ENCODE measurements around the gene LRCOL1.

Gene LRCOL1

GRCh38 chr12:132568826-132569480, 41.4 kb downstream of the LRCOL1 start:
- H3K36me3 ChIP-seq (ENCODE audit: control insufficient read depth, low read length) = peaks cover 22% of the 10 kb centered on the region; the same call in 1 of the 2 replicates
- no peaks in the 10 kb centered on the region; the same call in none of the 2 replicates for H4K20me1 ChIP-seq (ENCODE audit: control insufficient read depth, insufficient read depth, low read depth, low read length)
- H3K9me3 ChIP-seq (ENCODE audit: control insufficient read depth, insufficient read depth, low read length) = no peaks in the 10 kb centered on the region
- H3K4me3 ChIP-seq (ENCODE audit: low read length) = no peak overlapping the region
- H3K4me1 ChIP-seq (ENCODE audit: control insufficient read depth, low read length) = no peaks in the 10 kb centered on the region
- no peaks in the 10 kb centered on the region for H3K9me2 ChIP-seq (replicated peaks; ENCODE audit: control insufficient read depth, low read length)
- TF ChIP-seq CTCF (IDR thresholded peaks at IDR 0.05; ENCODE audit: low read depth, low read length, poor library complexity, severe bottlenecking) = no peak
- TF ChIP-seq EZH2phosphoT487 (IDR thresholded peaks at IDR 0.05; ENCODE audit: borderline replicate concordance, low read length) = no peak
- no peaks in the 10 kb centered on the region for H3K27me3 ChIP-seq (ENCODE audit: control insufficient read depth, low read length)
- no peak overlapping the region for H3K27ac ChIP-seq (ENCODE audit: low read depth, low read length)
- no peaks in the 10 kb centered on the region for H3F3A ChIP-seq (ENCODE audit: control insufficient read depth, insufficient read depth)
- no peak overlapping the region for H3K4me2 ChIP-seq (ENCODE audit: low read length)
- H3K79me2 ChIP-seq (ENCODE audit: control insufficient read depth, low read length) = peaks cover 42% of the 10 kb centered on the region

- TF ChIP-seq EZH2phosphoT487 (IDR thresholded peaks at IDR 0.05; ENCODE audit: borderline replicate concordance, low read length) (no peak), CTCF (IDR thresholded peaks at IDR 0.05; ENCODE audit: low read depth, low read length, poor library complexity, severe bottlenecking) (no peak)
- peaks cover 48% of the 10 kb centered on the region for H3K79me2 ChIP-seq (ENCODE audit: control insufficient read depth, low read length)
- H3K36me3 ChIP-seq (ENCODE audit: control insufficient read depth, low read length) = peaks cover 24% of the 10 kb centered on the region; the same call in 1 of the 2 replicates
- H3K27ac ChIP-seq (ENCODE audit: low read depth, low read length) = no peak overlapping the region
- no peak overlapping the region for H3K4me3 ChIP-seq (ENCODE audit: low read length)
- no peak overlapping the region for H3K4me2 ChIP-seq (ENCODE audit: low read length)
- H3K27me3 ChIP-seq (ENCODE audit: control insufficient read depth, low read length) = no peaks in the 10 kb centered on the region
- no peaks in the 10 kb centered on the region for H3F3A ChIP-seq (ENCODE audit: control insufficient read depth, insufficient read depth)
- H3K9me2 ChIP-seq (replicated peaks; ENCODE audit: control insufficient read depth, low read length) = no peaks in the 10 kb centered on the region
- no peaks in the 10 kb centered on the region for H3K4me1 ChIP-seq (ENCODE audit: control insufficient read depth, low read length)
- no peaks in the 10 kb centered on the region; the same call in none of the 2 replicates for H4K20me1 ChIP-seq (ENCODE audit: control insufficient read depth, insufficient read depth, low read depth, low read length)
- H3K9me3 ChIP-seq (ENCODE audit: control insufficient read depth, insufficient read depth, low read length) = no peaks in the 10 kb centered on the region
These were observed 42.1 kb downstream of the LRCOL1 start for GRCh38 chr12:132568301-132568700.

- TF ChIP-seq CTCF (IDR thresholded peaks at IDR 0.05; ENCODE audit: low read depth, low read length, poor library complexity, severe bottlenecking) (no peak), EZH2phosphoT487 (IDR thresholded peaks at IDR 0.05; ENCODE audit: borderline replicate concordance, low read length) (no peak)
- Histone ChIP-seq H3K4me1 (ENCODE audit: control insufficient read depth, low read length) (peaks cover 6% of the 10 kb centered on the region), H3K79me2 (ENCODE audit: control insufficient read depth, low read length) (peaks cover 64% of the 10 kb centered on the region), H3K4me2 (ENCODE audit: low read length) (no peak overlapping the region), H3K9me3 (ENCODE audit: control insufficient read depth, insufficient read depth, low read length) (no peaks in the 10 kb centered on the region), H3K27me3 (ENCODE audit: control insufficient read depth, low read length) (no peaks in the 10 kb centered on the region), H3K9me2 (replicated peaks; ENCODE audit: control insufficient read depth, low read length) (no peaks in the 10 kb centered on the region), H3F3A (ENCODE audit: control insufficient read depth, insufficient read depth) (no peaks in the 10 kb centered on the region), H3K4me3 (ENCODE audit: low read length) (no peak overlapping the region), H3K36me3 (ENCODE audit: control insufficient read depth, low read length) (peaks cover 29% of the 10 kb centered on the region), H4K20me1 (ENCODE audit: control insufficient read depth, insufficient read depth, low read depth, low read length) (peaks cover 4% of the 10 kb centered on the region), H3K27ac (ENCODE audit: low read depth, low read length) (no peak overlapping the region)
These were observed 43.8 kb downstream of the LRCOL1 start for GRCh38 chr12:132566516-132567131.

Data from DOHH2 (cell line).